Vagina (tissue), 2 donors: ENCODE results near the gene HOXB1.

Experiments
- POLR2A ChIP-seq, 2 donors: fragments of 450-650 bp; IDR thresholded peaks; one replicate each; pipeline ENCODE4 v1.6.1; 2017; ENCODE audit warnings: antibody characterized with exemption in 2 of 2, mild to moderate bottlenecking in 2 of 2, moderate library complexity in 2 of 2
- POLR2AphosphoS5 ChIP-seq, 2 donors: sonication (generic); formaldehyde crosslinking; IDR thresholded peaks; one replicate each; pipeline ENCODE4 v1.9.0; 2017; ENCODE audit warnings: antibody characterized with exemption in 2 of 2, mild to moderate bottlenecking in 2 of 2, low read depth in 1 of 2; ENCODE audit not compliant: insufficient read depth in 1 of 2
- TF ChIP-seq, protein P1 (sequence below), 3 experiments: fragments of 450-650 bp in 2 of 3; fragments of 200-600 bp in 1 of 3; sonication (generic) in 1 of 3; IDR thresholded peaks; one replicate each; pipeline ENCODE4 v1.5.1; 2017 to 2019; ENCODE audit warnings: antibody characterized with exemption in 3 of 3, mild to moderate bottlenecking in 2 of 3, moderate library complexity in 2 of 3

DNA sequence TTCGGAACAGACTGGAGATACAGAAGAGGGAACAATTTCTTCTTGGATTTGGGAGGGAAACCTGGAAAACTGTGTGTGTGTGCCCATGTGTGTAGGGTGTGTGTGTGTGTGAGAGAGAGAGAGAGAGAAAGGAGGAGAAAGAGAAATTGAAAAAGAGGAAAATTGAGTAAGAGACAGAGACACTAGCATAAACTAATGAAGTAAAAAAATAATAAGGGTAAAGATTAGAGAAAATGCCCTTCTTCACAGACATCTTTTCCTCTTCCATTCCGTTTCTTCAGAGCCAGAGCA lies 28.0 kb upstream of the HOXB1 start:
- TF ChIP-seq, protein P1, sequence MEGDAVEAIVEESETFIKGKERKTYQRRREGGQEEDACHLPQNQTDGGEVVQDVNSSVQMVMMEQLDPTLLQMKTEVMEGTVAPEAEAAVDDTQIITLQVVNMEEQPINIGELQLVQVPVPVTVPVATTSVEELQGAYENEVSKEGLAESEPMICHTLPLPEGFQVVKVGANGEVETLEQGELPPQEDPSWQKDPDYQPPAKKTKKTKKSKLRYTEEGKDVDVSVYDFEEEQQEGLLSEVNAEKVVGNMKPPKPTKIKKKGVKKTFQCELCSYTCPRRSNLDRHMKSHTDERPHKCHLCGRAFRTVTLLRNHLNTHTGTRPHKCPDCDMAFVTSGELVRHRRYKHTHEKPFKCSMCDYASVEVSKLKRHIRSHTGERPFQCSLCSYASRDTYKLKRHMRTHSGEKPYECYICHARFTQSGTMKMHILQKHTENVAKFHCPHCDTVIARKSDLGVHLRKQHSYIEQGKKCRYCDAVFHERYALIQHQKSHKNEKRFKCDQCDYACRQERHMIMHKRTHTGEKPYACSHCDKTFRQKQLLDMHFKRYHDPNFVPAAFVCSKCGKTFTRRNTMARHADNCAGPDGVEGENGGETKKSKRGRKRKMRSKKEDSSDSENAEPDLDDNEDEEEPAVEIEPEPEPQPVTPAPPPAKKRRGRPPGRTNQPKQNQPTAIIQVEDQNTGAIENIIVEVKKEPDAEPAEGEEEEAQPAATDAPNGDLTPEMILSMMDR (IDR thresholded peaks at IDR 0.05) = no peak
- no peak for TF ChIP-seq POLR2AphosphoS5 (IDR thresholded peaks at IDR 0.05; ENCODE audit: insufficient read depth in 1 of 2, low read depth in 1 of 2)
- no peak for TF ChIP-seq POLR2A (IDR thresholded peaks at IDR 0.05)
